Stimulated activated CD4-positive, alpha-beta T cell treated with anti-CD3 and anti-CD28 coated beads, TNF-alpha, amount 100 ng/mL, for 1 hour (primary cell): ENCODE data around the gene PTPRT.

Experiments
- DNase-seq, 3 donors: peaks; one replicate each; pipeline ENCODE4 v3.0.0-alpha.2; 2020; ENCODE audit warnings: low read depth in 3 of 3, low spot score in 1 of 3

The PTPRT gene

DNA sequence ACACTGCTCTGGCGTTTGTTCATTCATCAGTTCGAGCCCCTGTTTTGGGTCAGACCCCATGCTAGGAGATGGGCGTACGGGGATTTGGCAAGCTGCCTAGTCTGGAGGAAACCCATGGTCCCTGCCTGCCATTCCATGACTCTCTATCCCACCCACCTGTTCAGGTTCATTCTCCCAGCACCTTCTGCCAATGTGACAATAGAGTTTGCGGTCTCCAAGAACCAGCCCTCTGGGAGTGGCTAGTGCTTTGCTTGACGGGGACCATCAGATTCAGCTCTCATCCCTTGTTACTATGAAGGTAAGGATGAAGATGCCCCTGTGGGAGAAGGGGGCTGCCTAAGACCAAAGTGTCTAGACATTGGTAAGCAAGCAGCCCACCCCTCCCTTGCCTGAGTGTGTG, 345.0 kb downstream of the PTPRT start:
- no peak for DNase-seq

DNA sequence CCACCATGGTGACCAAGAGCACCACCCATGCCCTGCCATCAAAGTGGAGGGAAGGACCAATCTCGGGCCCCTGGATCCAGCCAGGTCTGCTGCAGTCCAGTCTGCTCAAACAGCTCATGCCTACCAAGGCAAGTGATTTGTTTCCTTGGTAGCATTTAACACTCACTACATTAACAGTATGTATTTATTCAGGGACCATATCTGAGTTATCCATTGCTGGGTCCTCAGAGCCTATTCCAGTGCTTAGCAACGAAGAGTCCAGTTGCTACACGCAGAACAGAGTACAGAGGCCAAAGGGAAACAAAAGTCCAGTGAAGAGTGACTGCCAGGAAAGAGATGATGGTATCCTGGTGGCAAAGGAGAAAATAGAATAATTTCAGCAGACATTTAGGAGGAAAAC, 352.2 kb downstream of the PTPRT start:
- no peak for DNase-seq

- no peak for DNase-seq
These were observed 353.4 kb downstream of the PTPRT start for GRCh38 chr20:42836339-42836738.

DNA sequence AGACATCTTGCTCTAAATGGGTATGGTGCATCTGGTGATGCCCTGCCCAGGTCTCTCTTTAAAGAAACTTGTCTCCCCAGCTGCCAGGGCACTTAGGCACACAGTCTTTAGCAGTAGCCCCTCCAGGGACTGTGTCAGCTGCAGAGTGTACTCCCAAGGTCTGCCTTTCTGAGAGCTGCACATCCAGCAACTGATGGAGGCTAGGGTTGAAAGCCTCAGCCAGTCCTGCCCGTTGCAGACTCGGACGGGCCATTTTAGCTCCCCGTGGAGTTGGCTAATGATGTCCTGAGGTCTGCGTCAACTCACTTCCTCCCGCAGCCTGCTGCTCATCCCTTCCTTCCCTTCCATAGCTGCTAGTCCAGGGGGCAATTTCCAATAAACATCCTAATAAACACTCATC, 381.8 kb downstream of the PTPRT start:
- no peak for DNase-seq

DNA sequence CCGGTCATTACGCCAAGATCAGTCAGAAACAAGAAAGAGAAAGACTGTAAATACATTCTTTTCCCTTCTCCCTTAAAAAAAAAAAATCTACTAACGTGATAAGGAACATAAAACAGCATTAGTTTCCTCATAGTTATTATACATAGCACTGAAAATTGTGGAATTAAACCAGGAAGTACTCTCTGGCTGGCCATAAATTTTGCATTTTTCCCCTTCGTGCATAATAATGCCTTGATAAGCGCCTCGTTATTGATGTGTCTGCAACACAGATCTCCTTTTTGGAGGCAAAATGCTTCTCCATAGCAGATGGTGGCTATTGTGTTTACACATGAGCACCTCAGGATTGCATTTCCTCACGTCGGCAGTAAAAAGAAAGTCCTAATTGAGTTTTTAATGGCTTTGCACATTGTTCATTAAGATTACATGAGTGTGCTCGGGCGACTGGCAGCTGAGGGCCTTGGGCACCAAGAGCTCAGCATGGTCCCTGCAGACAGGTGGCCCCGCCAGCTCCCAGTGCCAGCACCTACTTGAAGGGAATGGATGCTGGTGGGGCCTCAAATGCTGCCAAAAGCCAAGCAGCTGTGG, 394.5 kb downstream of the PTPRT start:
- no peak for DNase-seq

- DNase-seq, result no peak
These were observed 397.7 kb downstream of the PTPRT start for GRCh38 chr20:42792052-42792451.

- no peak for DNase-seq
These were observed 399.6 kb downstream of the PTPRT start for GRCh38 chr20:42790111-42790510.

DNA sequence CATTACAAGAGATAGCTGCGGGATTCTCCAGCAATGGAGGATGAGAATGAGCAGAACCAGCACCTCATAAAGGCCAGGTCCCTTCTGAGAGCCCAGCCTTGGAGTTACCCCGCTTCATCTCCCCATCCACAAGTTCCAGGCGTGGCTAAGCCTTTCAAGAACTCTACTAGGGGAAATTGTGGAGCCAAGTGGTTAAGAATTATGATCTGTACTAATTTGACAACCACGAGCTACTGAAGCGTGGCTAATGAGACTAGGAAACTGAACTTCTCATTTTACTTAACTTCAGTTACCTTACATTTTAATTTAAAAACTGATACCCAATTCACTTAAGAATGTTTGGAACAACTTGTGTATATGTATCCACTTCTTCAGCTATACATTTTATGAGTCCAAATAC, 401.0 kb downstream of the PTPRT start:
- no peak for DNase-seq

- DNase-seq, result no peak
These were observed 404.7 kb downstream of the PTPRT start for GRCh38 chr20:42785041-42785440.

DNA sequence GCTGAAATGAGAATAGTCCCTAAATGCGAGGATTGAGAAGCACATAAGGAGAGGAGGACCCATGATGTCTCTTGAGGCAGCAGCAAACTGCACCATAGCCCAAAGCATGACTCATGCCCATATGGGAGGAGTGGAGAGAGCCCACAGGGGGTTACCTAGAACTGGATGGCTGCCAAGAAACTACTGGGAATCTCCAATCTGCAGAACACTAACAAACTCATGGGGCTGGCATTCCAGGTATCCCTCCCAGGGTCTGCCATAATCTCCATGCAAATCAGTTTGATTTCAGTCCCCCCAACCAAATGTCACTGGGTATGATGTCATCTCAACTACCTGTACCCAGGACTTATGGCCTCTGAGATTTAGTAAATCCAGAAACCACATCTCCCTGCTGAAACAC, 410.5 kb downstream of the PTPRT start:
- no peak for DNase-seq

DNA sequence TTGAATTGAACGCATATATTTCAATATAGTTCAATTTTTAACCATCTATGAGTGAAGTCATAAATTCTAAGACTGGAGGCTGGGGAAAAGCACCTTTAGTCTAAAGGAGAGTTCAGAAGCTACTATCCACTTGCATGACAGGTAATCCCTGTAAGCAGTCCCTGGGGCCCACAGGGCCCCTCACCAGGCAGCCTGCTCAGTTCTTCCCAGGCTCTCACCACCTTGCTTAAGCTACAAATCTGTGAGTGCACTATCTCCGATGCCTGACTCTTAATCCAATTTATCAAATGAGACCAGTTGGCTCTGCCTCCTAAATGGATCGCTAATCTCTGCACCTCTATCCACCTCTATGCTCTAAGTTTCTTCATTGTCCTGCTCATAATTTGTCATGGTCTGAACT, 413.8 kb downstream of the PTPRT start:
- DNase-seq, result no peak

DNA sequence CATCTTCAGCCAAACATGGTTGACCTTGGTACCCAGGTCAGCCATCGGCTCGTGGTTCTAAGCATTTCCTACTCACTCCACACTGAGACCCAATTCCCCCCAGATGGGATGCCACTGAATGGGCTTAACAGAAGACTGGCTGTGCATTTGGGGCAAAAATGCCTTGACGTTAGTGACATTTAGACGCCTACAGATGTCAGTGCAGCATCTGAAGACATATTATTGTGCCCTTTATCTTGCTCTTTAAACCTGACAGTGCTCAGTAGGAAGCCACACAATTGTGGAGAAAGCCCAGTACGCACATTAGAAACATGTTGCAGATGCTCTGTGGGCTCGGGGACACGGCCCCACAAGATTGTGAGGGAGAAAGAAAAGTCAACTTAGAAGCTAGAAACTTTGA, 414.7 kb downstream of the PTPRT start:
- no peak for DNase-seq

- DNase-seq, result no peak
These were observed 426.7 kb downstream of the PTPRT start for GRCh38 chr20:42763015-42763414.

DNA sequence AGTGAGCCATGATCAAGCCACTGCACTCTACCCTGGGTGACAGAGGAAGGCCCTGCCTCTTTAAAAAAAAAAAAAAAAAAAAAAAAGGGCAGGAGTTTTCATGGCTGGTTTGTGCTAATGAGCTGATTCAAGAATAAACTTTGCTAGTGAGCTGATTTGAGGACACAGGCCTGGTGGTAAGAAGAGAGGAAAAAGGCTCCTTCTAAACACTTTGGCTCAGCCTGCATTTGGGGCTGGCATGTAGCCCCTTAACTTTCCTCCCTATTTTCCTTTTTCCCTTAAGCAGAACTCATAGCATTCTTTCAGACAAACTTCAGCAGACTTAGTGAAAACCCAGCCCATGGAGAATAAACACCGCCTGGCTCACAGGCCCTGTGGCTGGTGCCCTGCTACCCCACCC, 432.7 kb downstream of the PTPRT start:
- no peak for DNase-seq

DNA sequence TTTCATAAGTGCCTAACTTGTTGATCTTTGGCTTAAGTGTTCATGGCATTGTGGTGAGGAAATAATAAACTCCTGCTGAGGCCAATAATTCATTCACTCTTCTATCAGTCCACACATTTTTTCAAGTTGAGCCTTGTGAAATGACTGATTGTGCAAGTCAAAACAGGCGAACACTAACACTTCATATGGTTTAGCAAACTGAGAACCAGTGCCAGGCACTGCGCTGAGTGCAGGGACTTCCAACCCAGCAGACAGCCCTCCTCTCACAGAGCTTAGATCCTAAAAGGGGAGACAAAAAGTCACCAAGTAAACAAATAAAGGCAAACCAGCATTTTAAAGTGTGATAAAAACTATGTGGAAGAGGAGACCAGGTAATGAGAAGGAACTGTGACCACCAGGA, 435.0 kb downstream of the PTPRT start:
- DNase-seq, result no peak

DNA sequence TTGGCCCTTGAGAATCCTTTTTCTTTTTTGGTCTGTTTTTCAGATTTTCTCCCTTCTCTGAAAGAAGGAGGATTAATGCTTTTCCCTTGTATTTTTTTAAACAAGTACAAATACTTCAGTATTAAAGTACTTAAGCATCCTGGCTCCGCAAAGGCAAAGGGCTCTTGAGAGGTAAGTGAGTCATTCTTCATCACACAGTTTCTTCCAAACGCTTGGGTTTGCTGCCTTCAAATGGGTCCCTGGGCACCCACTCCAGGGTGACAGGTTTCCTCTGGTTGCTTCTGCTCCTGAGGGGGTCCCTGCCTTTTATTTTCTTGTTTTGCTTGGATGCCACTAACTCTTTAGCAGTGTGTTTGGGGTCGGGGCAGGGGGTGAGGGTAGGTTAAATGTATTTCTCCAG, 437.1 kb downstream of the PTPRT start:
- DNase-seq, result no peak

GRCh38 chr20:42749556-42749955, 440.1 kb downstream of the PTPRT start:
- DNase-seq, result no peak

DNA sequence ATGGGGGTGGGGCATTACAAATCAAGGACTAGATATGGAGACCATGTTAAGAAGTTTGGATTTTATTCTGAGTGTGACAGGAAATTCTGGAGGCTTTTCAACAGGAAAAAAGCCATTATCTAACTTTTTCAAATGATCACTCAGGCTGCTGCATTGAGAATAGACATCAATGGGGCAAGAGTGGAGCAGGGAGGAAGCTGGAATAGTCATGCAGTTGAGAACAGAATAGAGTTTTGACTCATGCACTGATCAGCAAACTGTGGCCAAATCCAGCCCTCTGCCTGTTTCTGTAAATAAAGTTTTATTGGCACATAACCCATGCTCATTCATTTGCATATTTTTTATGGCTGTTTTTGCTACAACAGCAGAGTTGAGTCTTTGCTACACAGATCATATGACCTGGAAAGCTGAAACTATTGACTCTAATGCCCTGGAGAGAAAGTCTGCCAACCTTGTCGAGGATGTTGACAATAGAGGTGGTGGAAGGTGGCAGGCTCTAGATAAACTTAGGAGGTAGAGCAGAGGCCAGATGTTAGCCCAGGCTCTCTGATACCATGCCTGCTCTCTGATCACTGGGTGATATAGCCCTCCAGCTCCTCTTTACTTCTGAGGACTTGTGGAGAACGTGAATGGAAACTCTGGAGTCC, 441.8 kb downstream of the PTPRT start:
- no peak for DNase-seq

GRCh38 chr20:42744756-42745465, 444.8 kb downstream of the PTPRT start:
- no peak for DNase-seq

DNA sequence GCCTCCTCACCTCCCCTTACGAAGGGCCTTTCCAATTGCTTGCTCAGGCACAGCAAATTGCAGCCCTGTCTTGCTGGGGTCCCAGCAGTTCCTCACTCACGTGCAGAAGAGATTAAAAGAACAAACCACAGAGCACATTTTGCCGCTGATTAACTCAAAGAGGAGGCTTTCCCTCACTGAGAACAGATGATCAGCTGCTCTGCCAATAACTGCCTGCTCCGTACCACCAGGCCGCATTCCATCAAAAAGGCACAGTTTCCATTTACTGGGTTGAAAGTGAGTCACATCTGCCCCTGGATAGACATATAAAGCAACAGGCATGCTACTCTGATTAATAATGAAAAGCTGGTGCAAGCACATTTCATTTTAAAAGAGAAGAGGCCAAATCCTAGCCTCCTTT, 446.8 kb downstream of the PTPRT start:
- no peak for DNase-seq

- no peak for DNase-seq
These were observed 447.8 kb downstream of the PTPRT start for GRCh38 chr20:42741906-42742305.

GRCh38 chr20:42740226-42740870, 449.4 kb downstream of the PTPRT start:
- DNase-seq, result no peak
